Gastrocnemius medialis (tissue), 4 donors: Measurements from ENCODE around the gene NUF2.

Experiments used
- POLR2A ChIP-seq, 2 donors: fragments of 450-650 bp; IDR thresholded peaks; one replicate each; pipeline ENCODE4 v1.6.1; 2017; ENCODE audit warnings: antibody characterized with exemption in 2 of 2, mild to moderate bottlenecking in 2 of 2, moderate library complexity in 2 of 2
- TF ChIP-seq, protein P1 (sequence below), 5 experiments: fragments of 450-650 bp in 3 of 5; fragments of 200-600 bp in 2 of 5; sonication (generic) in 2 of 5; IDR thresholded peaks in 4 of 5; conservative IDR thresholded peaks in 1 of 5; 1 replicate in 4 of 5; 2 replicates in 1 of 5; pipeline ENCODE4 v1.5.1; 2016 to 2019; ENCODE audit warnings: antibody characterized with exemption in 5 of 5, mild to moderate bottlenecking in 3 of 5, moderate library complexity in 3 of 5

DNA sequence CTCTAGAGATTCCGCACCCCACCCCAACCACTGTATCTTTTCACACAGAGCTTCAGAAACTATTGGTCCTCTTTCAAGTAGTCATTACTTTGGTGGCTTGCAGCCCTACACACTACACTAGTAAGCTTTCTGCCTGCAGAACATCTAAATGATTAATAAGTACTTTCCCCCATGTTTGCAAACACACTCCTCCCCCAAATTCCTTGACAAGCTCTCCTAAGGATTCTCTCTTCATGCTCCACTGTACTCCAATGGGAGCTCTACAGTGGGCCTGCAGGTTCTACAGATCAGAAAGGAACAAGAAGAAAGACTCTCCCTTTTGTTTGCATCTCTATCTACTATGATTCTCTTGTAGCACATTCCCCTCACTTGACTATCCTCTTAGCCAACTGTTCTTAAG, 16.3 kb upstream of the NUF2 start:
- TF ChIP-seq, protein P1, sequence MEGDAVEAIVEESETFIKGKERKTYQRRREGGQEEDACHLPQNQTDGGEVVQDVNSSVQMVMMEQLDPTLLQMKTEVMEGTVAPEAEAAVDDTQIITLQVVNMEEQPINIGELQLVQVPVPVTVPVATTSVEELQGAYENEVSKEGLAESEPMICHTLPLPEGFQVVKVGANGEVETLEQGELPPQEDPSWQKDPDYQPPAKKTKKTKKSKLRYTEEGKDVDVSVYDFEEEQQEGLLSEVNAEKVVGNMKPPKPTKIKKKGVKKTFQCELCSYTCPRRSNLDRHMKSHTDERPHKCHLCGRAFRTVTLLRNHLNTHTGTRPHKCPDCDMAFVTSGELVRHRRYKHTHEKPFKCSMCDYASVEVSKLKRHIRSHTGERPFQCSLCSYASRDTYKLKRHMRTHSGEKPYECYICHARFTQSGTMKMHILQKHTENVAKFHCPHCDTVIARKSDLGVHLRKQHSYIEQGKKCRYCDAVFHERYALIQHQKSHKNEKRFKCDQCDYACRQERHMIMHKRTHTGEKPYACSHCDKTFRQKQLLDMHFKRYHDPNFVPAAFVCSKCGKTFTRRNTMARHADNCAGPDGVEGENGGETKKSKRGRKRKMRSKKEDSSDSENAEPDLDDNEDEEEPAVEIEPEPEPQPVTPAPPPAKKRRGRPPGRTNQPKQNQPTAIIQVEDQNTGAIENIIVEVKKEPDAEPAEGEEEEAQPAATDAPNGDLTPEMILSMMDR (IDR thresholded peaks at IDR 0.05 in 4 of 5, conservative IDR thresholded peaks at IDR 0.05 in 1 of 5), result no peak
- TF ChIP-seq POLR2A (IDR thresholded peaks at IDR 0.05), result no peak
